HepG2 (cell line): ENCODE results near the gene CES3. TPM values are rescaled to one million over a fixed set of nuclear protein-coding genes. Genes with fewer than 3 reads are reported as not detected.

Source experiments
- BCL3 ChIP-seq: sonication (generic); formaldehyde crosslinking; IDR thresholded peaks from 2 replicates; pipeline ENCODE4 v1.5.1; 2020; ENCODE audit warnings: mild to moderate bottlenecking, missing genetic modification reagents, moderate library complexity
- GMEB2 ChIP-seq: IDR thresholded peaks from 2 replicates; pipeline ENCODE4 v1.6.1; 2016; ENCODE audit warnings: missing biosample characterization, missing genetic modification reagents, low read depth
- HOMEZ ChIP-seq: IDR thresholded peaks from 2 replicates; pipeline ENCODE4 v1.6.1; 2016; ENCODE audit warnings: low read depth
- LCORL ChIP-seq, 2 experiments: fragments of 450-650 bp in 1 of 2; sonication (generic) in 1 of 2; formaldehyde crosslinking in 1 of 2; IDR thresholded peaks; 2 replicates each; pipeline versions ENCODE4 v1.5.0 to v1.6.1; 2017 to 2020; ENCODE audit warnings: antibody characterized with exemption in 1 of 2, missing genetic modification reagents in 1 of 2
- MBD4 ChIP-seq: IDR thresholded peaks from 2 replicates; pipeline ENCODE4 v1.6.1; 2012; ENCODE audit warnings: low read length, inconsistent platforms, borderline replicate concordance
- PHF8 ChIP-seq: sonication (generic); formaldehyde crosslinking; IDR thresholded peaks from 2 replicates; pipeline ENCODE4 v1.5.0; 2020; ENCODE audit warnings: missing genetic modification reagents
- REPIN1 ChIP-seq: sonication (generic); formaldehyde crosslinking; IDR thresholded peaks from 2 replicates; pipeline ENCODE4 v1.8.0; 2022; ENCODE audit warnings: missing genetic modification reagents, low read depth, mild to moderate bottlenecking, borderline replicate concordance
- ZBTB40 ChIP-seq, 2 experiments: fragments of 450-650 bp in 1 of 2; sonication (generic) in 1 of 2; formaldehyde crosslinking in 1 of 2; IDR thresholded peaks; 2 replicates each; pipeline versions ENCODE4 v1.6.1 to v1.8.0; 2016 to 2022; ENCODE audit warnings: antibody characterized with exemption in 1 of 2, mild to moderate bottlenecking in 1 of 2, missing genetic modification reagents in 1 of 2
- ZMYM4 ChIP-seq: sonication (generic); formaldehyde crosslinking; IDR thresholded peaks from 2 replicates; pipeline ENCODE4 v1.8.1; 2023; ENCODE audit warnings: mild to moderate bottlenecking, missing genetic modification reagents
- ZNF225 ChIP-seq: sonication (generic); formaldehyde crosslinking; IDR thresholded peaks from 2 replicates; pipeline ENCODE4 v1.4.0; 2020; ENCODE audit warnings: mild to moderate bottlenecking, missing genetic modification reagents
- ZNF232 ChIP-seq: sonication (generic); formaldehyde crosslinking; IDR thresholded peaks from 2 replicates; pipeline ENCODE4 v1.4.0; 2020; ENCODE audit warnings: missing genetic modification reagents, borderline replicate concordance
- ZNF430 ChIP-seq: sonication (generic); formaldehyde crosslinking; IDR thresholded peaks from 2 replicates; pipeline ENCODE4 v1.9.0; 2021; ENCODE audit warnings: mild to moderate bottlenecking, missing genetic modification reagents
- polyA plus RNA-seq, 8 experiments: library from polyadenylated mRNA; depleted of rRNA in 3 of 8; stranded (reverse) in 7 of 8; unstranded in 1 of 8; fragments of >200 nt; fragmentation: Illumina TruSeq in 4 of 8; extraction: Trizol in 4 of 8; gene quantifications; 2 replicates each; pipeline versions ENCODE4 v1.2.1 to v1.2.3, GENCODE V29; 2011 to 2016; ENCODE audit warnings: low read depth in 4 of 8, missing spikeins in 1 of 8, mixed read lengths in 1 of 8; ENCODE audit not compliant: insufficient read depth in 1 of 8
- total RNA-seq, 5 experiments: library from RNA; depleted of rRNA; stranded (reverse); fragments of >200 nt; fragmentation: Illumina TruSeq; extraction: Trizol; gene quantifications; 2 replicates each; pipeline ENCODE4 v1.2.3, GENCODE V29; 2016; ENCODE audit warnings: low read depth in 1 of 5

CES3 gene
- total and polyA plus RNA-seq, 2 of the 13 experiments (the other 11 are each of a cell fraction or from before 2014, with no cell fraction given): 6.6 to 17.4 TPM

- TF ChIP-seq ZNF232 (CRISPR knock-in tag): peak; percentile 35; the same call in 1 of the 2 replicates
- TF ChIP-seq HOMEZ: peak; percentile 69; the same call in 1 of the 2 replicates
- no peak for TF ChIP-seq LCORL (IDR thresholded peaks at IDR 0.05)
- TF ChIP-seq LCORL (CRISPR knock-in tag; IDR thresholded peaks at IDR 0.05): peak; percentile 56
- TF ChIP-seq ZNF225 (CRISPR knock-in tag): peak; percentile 81; the same call in 1 of the 2 replicates
- TF ChIP-seq PHF8: peak; percentile 78
- TF ChIP-seq GMEB2 (CRISPR knock-in tag): no peak
- no peak; the same call in 1 of the 2 replicates for TF ChIP-seq BCL3 (CRISPR knock-in tag)
- no peak for TF ChIP-seq ZBTB40 (IDR thresholded peaks at IDR 0.05)
- TF ChIP-seq ZBTB40 (CRISPR knock-in tag; IDR thresholded peaks at IDR 0.05): no peak
- peak; percentile 66 for TF ChIP-seq ZMYM4 (CRISPR knock-in tag)
- TF ChIP-seq ZNF430 (CRISPR knock-in tag): 0 out of 2 replicates have a peak, but pooled peaks have one; percentile 41
- TF ChIP-seq REPIN1: peak; percentile 68; the same call in 1 of the 2 replicates
- TF ChIP-seq MBD4: no peak
These were observed at the start of gene CES3 (continued) for GRCh38 chr16:66961065-66961744.
